ENCODE measurements around the gene CALHM5. TPM values are rescaled to one million over a fixed set of nuclear protein-coding genes. Genes with fewer than 3 reads are reported as not detected.

CALHM5 gene
- total and polyA plus RNA-seq, 9 of the 15 experiments (the other 6 are each of a cell fraction or from before 2014, with no cell fraction given), result under 0.01 to 0.05 (median 0.02) TPM; not detected in 2

GRCh38 chr6:116564311-116564710, 52.9 kb downstream of the CALHM5 start:
- FAIRE-seq, result no peak
- Histone ChIP-seq H3K4me3 (no peak overlapping the region), H3K79me2 (ENCODE audit: control insufficient read depth, insufficient read depth, low read length) (no peaks in the 10 kb centered on the region), H3K36me3 (ENCODE audit: control insufficient read depth, insufficient read depth, low read length) (no peaks in the 10 kb centered on the region), H3K9me3 (replicated peaks; ENCODE audit: control insufficient read depth, insufficient read depth, low read depth, low read length) (no peaks in the 10 kb centered on the region), H3K9ac (ENCODE audit: insufficient read depth in 1 of 2, low read depth in 2 of 2, low read length in 2 of 2) (no peak overlapping the region), H3K4me2 (ENCODE audit: insufficient read depth, low read length) (no peak overlapping the region), H3K9me1 (ENCODE audit: control insufficient read depth, insufficient read depth, low read length) (no peaks in the 10 kb centered on the region), H4K20me1 (replicated peaks; ENCODE audit: control insufficient read depth, insufficient read depth, low read length) (no peaks in the 10 kb centered on the region), H3K4me1 (replicated peaks in 1 of 2; ENCODE audit: control insufficient read depth in 2 of 2, insufficient read depth in 2 of 2, low read length in 2 of 2) (peaks cover 17 to 18% of the 10 kb centered on the region in 2 experiments; a peak in 4 of 5 replicates), H2AFZ (ENCODE audit: low read depth, low read length) (no peak overlapping the region), H3K27ac (ENCODE audit: extremely low read depth, low read depth, low read length) (no peak overlapping the region), H3K27me3 (ENCODE audit: control insufficient read depth in 2 of 2, insufficient read depth in 2 of 2, low read length in 2 of 2) (no peaks in the 10 kb centered on the region)
- intact Hi-C loops (cut with micrococcal nuclease), result no loop called here
- 91% methylated on average over 5 of the region's 7 CpGs for WGBS (ENCODE audit: insufficient coverage, low coverage, missing lambda C conversion rate)
- POLR2A ChIA-PET, result no interaction called here
- no peak for DNase-seq (ENCODE audit: extremely low read depth in 1 of 4, low spot score in 3 of 4)
- CTCF ChIA-PET (ENCODE audit: low intra/inter-chr PET ratio), result no interaction called here
- TF ChIP-seq CLOCK (CRISPR knock-in tag; IDR thresholded peaks at IDR 0.05; ENCODE audit: borderline replicate concordance), result no peak
- BruUV-seq (replicated peaks), result no TSS peak
- no peak for ATAC-seq
- in situ Hi-C loops (cut with MboI), result no loop called here
